Measurements from ENCODE around the gene AUTS2. TPM values are rescaled to one million over a fixed set of nuclear protein-coding genes. Genes with fewer than 3 reads are reported as not detected.

AUTS2 gene
- total and polyA plus RNA-seq, 4 donors, result 4.9 to 24.4 (median 7.0) TPM

DNA sequence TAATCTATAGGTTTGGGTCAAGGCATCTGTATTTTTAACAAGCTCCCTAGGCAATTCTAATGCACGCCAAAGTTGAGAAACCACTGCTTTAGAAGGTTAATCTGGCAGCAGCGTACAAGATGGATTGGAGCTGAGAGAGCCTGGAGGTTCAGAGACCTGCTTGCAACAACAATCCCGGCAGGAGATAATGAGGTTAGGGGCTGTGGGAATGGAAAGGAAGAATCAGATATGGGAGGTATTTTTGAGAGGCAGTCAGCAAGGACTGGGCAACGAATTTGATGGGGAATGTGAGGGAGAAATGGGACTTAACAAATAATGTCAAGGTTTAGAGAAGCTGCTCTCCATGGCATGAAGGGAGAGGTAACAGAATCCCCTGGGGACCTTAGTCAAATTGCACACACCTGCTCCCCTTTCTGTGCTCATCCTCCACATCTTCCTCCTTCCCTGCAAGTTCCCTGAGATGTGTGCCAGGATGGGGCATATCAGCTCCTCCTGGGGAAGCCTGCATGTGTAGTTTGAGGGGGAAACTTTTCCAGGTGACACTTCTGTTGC, 802.6 kb downstream of the AUTS2 start:
- no peaks in the 10 kb centered on the region for H3K36me3 ChIP-seq (ENCODE audit: control insufficient read depth in 4 of 4, insufficient read depth in 3 of 4, low read depth in 1 of 4, low read length in 3 of 4)
- no peak for TF ChIP-seq RAD21 (IDR thresholded peaks at IDR 0.05)
- TF ChIP-seq GABPA (IDR thresholded peaks at IDR 0.05 in 1 of 2, conservative IDR thresholded peaks at IDR 0.05 in 1 of 2), result no peak
- TF ChIP-seq, protein P1, sequence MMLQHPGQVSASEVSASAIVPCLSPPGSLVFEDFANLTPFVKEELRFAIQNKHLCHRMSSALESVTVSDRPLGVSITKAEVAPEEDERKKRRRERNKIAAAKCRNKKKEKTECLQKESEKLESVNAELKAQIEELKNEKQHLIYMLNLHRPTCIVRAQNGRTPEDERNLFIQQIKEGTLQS (IDR thresholded peaks at IDR 0.05), result no peak
- no peak for TF ChIP-seq HNF4G (IDR thresholded peaks at IDR 0.05)
- no peak for TF ChIP-seq RXRA (IDR thresholded peaks at IDR 0.05)
- no peak for TF ChIP-seq SP1 (IDR thresholded peaks at IDR 0.05)
- TF ChIP-seq YY1 (IDR thresholded peaks at IDR 0.05), result no peak
- no peak for TF ChIP-seq HNF4A (conservative IDR thresholded peaks at IDR 0.05)
- no peak for TF ChIP-seq EGR1 (IDR thresholded peaks at IDR 0.05; ENCODE audit: low read depth in 2 of 2)
- no peak for TF ChIP-seq FOXA1 (IDR thresholded peaks at IDR 0.05)
- no peak for TF ChIP-seq TAF1 (conservative IDR thresholded peaks at IDR 0.05)
- TF ChIP-seq, protein P2, sequence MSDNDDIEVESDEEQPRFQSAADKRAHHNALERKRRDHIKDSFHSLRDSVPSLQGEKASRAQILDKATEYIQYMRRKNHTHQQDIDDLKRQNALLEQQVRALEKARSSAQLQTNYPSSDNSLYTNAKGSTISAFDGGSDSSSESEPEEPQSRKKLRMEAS (IDR thresholded peaks at IDR 0.05), result no peak
- TF ChIP-seq, protein P3, sequence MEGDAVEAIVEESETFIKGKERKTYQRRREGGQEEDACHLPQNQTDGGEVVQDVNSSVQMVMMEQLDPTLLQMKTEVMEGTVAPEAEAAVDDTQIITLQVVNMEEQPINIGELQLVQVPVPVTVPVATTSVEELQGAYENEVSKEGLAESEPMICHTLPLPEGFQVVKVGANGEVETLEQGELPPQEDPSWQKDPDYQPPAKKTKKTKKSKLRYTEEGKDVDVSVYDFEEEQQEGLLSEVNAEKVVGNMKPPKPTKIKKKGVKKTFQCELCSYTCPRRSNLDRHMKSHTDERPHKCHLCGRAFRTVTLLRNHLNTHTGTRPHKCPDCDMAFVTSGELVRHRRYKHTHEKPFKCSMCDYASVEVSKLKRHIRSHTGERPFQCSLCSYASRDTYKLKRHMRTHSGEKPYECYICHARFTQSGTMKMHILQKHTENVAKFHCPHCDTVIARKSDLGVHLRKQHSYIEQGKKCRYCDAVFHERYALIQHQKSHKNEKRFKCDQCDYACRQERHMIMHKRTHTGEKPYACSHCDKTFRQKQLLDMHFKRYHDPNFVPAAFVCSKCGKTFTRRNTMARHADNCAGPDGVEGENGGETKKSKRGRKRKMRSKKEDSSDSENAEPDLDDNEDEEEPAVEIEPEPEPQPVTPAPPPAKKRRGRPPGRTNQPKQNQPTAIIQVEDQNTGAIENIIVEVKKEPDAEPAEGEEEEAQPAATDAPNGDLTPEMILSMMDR (IDR thresholded peaks at IDR 0.05; ENCODE audit: low read depth, low read length, missing input control), result no peak
- TF ChIP-seq ZBTB33 (IDR thresholded peaks at IDR 0.05), result no peak
- TF ChIP-seq JUND (IDR thresholded peaks at IDR 0.05), result no peak
- TF ChIP-seq FOXA2 (IDR thresholded peaks at IDR 0.05), result no peak
- TF ChIP-seq REST (IDR thresholded peaks at IDR 0.05), result no peak
- no peak for TF ChIP-seq NR2F2 (IDR thresholded peaks at IDR 0.05)
- WGBS, result 93% methylated on average over 4 of the region's 4 CpGs
- no peak for DNase-seq (ENCODE audit: low spot score)
- H3K4me3 ChIP-seq (ENCODE audit: low read depth in 1 of 3, low read length in 3 of 3), result no peak overlapping the region
- no peak overlapping the region for H3K27ac ChIP-seq (ENCODE audit: low read depth in 1 of 2, low read length in 2 of 2)
- no peaks in the 10 kb centered on the region for H3K4me1 ChIP-seq (ENCODE audit: control insufficient read depth in 4 of 4, insufficient read depth in 4 of 4, low read length in 3 of 4)
- no peak overlapping the region for H3K9ac ChIP-seq (ENCODE audit: low read depth in 1 of 2, low read length in 2 of 2)
- no peaks in the 10 kb centered on the region for H3K27me3 ChIP-seq (ENCODE audit: control insufficient read depth in 4 of 4, insufficient read depth in 4 of 4, low read length in 3 of 4)
- H3K9me3 ChIP-seq (ENCODE audit: control insufficient read depth in 4 of 4, low read length in 3 of 4), result no peaks in the 10 kb centered on the region
